Activated T-cell treated with anti-CD3 and anti-CD28 coated beads, Interleukin-2, amount 50 U/mL, for 1 hour (primary cell): Measurements from ENCODE around the gene PGBD4.
"Not testable (repeated sequence)": the region's sequence is repeated elsewhere in the genome, so short reads cannot be mapped to it uniquely, and the experiment has no call there.

ENCODE experiments used
- DNase-seq: peaks from one replicate; pipeline ENCODE4 v3.0.0-alpha.2; 2020

Gene PGBD4

DNA sequence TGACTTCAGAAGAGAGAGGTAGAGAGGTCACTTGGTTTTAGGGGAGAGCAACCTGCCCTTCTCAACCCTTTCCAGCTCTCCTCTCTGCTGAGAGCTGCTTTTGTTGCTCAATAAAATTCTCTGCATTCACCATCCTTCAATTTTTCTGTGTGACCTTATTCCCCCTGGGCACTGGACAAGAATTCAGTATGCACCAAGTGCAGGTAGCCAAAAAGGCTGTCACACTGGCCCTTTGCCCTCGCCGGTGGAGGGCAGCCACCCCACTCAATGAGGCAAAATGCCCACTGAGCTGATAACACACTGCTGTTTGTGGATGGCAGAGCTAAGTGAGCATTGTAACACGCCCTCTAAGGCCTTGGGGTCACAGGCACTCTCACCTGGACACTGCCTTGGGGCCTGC lies 12.9 kb downstream of the PGBD4 start:
- no peak for DNase-seq

DNA sequence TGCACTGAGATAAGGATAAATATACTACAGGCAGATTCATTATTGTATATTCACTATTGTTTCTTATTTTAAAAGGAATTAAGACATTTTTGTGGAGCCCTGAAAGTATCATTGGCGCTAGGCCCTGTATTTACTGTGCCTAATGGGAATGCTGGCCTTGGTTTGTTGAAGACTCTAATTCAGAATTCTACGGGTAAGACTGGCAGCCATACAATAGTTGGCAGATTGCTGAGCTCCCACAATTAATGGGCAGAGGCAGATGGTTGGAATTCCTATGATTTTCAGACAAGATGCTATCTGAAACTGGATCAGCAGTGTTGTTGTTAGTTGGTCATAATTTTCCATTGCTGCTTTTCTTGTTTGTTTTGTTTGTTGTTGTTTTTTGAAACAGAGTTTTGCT lies 14.7 kb downstream of the PGBD4 start:
- DNase-seq = no peak

DNA sequence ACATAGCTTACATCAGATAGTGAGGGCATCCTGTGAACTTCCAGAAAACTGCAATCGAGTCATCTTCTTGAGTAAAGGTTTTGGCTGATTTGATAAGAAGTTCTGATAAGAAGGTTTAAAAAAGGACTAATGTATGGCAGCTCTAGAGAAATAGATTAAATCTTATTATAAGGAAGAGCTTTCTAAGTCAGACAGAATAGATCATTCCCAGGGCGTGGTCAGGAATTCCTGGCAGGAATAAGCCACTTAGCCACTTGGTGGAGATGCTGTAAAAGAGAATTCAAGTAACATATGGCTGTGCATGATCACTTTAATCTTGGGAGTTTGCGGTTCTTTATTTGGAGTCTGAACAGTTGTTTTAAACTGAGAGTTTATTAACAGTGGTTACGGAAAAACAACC lies 17.4 kb downstream of the PGBD4 start:
- DNase-seq = no peak

DNA sequence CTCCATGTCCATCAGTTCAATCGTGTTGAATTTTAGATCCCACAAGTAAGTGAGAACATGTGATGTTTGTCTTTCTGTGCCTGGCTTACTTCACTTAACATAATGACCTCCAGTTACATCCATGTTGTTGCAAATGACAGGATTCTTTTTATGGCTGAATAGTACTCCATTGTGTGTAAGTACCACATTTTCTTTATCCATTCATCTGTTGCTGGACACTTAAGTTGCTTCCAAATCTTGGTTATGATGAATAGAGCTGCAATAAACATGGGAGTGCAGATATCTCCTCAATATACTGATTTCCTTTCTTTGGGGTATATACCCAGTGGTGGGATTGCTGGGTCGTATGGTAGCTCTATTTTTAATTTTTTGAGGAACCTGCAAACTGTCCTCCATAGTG lies 18.5 kb downstream of the PGBD4 start:
- not testable (repeated sequence) for DNase-seq

DNA sequence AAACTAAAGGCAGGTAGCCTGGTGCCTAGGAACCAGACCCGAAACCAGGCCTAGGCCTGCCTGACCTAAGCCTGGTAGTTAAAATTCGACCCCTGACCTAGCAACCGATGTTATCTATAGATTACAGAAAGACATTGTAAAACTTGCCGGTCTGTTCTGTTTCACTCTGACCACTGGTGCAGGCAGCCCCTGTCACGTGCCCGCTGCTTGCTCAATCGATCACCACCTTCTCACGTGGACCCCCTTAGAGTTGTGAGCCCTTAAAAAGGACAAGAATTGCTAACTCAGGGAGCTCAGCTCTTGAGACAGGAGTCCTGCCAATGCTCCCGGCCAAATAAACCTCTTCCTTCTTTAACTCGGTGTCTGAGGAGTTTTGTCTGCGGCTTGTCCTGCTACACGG lies 19.9 kb downstream of the PGBD4 start:
- not testable (repeated sequence) for DNase-seq

DNA sequence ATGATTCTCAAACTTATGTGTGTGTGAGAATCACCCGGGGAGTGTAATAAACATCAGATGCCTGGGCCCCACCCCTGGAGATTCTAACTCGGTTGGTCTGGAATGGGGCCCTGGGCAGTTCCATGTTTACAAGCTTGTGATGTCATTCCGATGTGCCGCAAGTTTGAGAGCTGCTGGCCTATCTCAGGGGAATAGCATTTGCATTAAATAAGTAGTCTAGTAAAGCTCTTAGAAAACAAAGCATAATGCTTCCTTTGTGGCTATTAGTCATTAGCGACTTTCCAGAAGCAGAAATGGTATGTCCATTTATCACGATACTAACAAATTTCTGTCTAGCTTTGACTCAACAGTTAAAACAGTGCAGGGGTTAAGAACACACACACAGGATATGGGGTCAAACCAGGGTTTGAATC lies 20.9 kb downstream of the PGBD4 start:
- DNase-seq = no peak

DNA sequence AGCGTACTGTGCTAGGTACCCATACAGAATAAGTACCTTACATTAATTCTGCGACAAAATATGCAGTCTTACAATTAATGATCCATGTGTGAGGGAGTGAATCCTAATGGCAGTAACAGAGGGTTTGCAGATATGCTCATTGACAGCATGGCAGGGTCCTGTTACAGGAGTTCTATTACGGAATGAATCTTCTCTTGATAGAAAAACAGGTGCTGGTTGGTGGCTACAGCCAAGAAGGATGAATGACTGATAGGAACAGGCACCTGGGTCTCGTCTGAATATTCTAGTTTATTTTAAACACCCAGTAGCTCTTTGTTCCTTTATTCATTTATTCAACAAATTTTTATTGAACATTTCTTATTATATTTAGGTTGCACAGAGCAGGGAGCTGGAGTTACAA lies 22.8 kb downstream of the PGBD4 start:
- DNase-seq = no peak

DNA sequence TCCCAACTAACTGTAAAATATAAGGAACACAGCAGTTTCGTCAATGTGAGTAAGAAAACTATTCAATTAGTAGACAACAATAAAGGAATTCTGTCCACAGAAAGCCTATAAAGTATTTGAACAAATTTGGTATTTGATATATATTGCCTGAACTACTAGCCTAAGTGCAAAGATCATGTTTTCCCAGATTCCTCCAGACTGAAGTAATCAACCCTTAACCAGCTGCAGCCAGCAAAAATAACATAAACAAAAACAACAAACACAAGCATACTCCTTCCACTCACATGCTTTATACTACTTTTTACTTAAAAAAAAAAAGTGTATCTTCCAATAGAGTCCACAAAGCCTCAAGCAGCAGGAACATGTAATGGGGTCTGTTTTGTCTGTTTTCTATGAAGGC lies 24.1 kb downstream of the PGBD4 start:
- DNase-seq = no peak

DNA sequence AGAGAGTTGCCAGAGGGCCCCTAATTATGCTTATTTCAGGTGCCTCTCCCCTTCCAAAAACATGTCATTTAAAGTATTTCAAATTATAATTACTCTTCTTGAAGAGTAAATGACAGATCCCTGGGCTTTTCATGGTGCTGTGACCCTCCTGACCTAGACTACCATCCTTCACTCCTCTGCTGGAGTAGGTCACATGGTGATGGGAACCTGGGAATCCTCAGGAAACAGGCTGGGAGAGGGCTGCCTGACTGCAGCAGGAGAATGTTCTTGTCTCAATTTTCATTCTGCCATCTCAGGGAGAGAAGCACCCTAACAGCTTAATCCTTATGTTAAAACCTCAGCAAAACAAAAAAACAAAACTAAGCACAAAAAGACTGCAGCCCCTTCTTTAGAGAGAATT lies 24.6 kb downstream of the PGBD4 start:
- DNase-seq = no peak

DNA sequence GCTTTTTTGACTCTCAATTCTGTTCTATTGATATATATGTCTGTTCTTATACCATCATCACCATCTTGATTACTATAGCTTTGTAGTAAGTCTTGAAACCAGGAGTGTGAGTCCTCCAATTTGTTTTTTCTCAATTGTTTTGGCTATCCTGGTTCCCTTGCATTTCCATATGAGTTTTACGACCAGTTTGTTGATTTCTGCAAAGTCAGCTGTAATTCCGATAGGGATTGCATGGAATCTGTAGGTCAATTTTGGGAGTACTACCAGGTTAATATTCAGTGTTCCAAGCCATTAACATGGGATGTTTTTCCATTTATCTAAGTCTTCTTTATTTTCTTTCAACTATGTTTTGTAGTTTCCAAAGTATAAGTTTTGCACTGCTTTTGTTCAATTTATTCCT lies 27.0 kb downstream of the PGBD4 start:
- no peak for DNase-seq

DNA sequence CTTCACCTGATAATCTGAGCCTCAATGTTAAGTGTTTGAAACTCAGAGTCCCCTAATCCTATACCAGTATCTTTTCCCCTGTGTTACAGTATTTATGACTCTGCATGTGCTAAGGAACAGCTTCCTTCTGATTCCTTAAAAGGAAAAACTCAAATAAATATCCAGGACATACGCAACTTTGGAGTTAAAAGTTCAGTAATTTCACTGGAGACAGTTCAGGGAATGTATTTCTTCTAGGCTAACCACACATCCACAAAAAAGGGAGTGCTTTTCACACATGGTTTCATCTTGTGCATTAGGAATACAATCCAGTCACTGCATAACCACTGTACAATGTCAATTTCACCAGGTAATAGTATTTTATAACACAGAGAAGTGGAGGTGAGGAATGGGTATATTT lies 31.0 kb downstream of the PGBD4 start:
- DNase-seq = no peak

DNA sequence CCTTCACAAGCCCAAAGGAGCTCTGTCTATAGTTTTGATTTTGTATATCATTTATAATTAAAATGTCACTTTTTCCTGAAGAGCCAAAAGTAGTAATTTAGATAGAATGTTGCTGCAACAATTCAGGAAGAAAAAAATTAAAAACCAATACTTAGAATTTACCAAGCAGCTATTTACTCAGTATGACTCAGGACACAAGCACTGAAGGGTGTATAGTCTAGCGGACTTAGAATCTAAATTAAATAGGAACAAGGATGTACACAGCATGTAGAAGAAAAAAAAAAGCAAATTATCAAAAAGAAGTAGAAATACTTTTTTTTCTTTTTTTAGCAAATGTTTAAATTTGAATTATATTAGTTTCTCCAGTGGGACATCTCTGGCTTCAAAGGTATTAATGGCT lies 31.6 kb downstream of the PGBD4 start:
- no peak for DNase-seq

DNA sequence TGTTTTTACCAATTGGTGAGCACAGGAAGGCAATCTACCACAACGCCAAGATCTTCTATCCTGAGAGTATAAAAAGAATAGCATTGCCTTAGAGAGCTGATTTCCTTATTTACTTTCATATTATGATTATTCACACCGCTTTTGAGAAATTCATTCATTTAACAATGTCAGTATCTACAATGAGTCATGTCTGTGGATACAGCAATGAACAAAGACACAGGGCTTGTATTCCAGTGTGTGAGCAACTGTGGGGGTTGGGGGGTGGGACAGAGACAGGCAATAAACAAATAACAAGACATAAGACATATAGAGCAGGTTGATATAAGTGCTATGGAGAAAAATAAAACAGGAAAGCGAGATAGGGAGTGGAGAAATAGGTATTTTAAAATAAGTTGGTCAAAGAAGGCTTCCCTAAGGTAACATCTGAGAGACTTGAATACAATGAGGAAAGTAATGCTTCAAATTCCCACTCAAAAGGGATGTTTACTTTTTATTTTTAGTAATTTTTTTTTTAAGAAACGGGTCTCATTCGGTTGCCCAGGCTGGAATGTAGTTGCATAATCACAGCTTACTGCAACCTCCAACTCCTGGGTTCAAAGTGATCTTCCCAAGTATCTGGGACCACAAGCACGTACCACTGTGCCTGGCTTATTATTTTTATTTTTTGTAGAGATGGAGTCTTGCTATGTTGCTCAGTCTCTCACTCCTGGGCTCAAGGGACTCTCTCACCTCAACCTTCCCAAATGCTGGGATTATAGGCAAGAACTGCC lies 45.7 kb downstream of the PGBD4 start:
- no peak for DNase-seq

DNA sequence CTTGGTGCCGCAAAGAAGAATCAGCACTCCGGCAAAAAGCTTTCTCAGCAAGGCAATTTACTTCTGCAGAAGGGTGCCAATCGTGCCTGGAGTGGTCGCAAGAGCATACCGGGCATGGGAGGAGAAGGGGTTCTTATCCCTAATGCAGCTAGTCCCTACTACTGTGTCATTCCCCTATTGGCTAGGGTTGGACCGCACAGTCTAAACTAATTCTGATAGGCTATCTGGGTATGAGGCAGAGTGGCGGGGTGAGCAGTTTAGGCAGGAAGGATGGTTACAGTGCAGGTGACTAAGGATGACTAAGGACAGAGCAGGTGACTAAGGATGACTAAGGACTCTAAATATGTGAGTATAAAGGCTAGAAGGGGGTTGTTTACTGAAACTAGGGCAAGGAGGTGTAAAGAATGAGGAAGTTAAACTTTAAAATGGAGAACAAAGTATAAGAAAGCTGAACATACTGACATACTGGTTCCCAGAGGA lies 52.9 kb downstream of the PGBD4 start:
- DNase-seq = no peak

DNA sequence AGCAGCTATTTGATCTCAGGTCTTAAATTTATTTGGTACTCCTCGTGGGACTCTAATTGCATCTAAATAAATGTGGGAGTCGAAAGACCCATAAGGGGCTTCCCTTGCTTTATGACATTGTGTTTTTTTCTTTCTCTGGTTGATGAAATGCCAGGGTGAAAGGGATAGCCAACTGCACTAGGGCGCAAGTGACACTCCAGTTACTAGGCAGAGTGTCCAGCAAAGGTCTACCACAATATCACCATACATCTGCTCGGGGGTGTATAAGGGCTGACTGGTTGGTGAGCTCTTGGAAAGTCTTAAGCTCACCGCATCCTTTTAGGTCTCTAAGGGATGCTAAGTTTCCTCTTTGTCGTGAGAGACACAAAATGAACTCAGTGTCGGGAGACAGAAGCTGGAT lies 54.0 kb downstream of the PGBD4 start:
- DNase-seq = no peak
